Activated T-cell treated with anti-CD3 and anti-CD28 coated beads, Interleukin-2, amount 50 U/mL, for 1 hour (primary cell): ENCODE data around the gene INSIG1.

Experiments used
- DNase-seq: peaks from one replicate; pipeline ENCODE4 v3.0.0-alpha.2; 2020

INSIG1 gene

DNA sequence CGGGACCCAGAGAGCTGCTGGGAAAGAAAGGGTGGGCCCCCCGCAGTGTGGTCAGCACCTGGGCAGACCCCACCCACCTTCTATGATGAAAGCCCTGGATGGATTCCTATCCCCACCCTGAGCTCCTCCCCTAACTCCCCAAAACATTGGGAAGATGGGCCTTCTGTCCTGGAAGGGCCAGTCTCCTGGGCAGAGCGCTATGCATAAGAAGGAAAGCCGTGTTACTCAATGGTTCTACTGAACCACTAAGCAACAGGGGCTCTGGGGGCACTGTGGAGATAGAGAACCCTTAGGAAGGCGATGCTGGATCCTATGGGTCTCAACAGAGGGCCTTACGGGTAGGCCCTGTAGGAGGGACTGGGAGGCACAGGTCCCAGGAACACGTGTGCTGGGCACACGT is 30.7 kb upstream of the INSIG1 start:
- no peak for DNase-seq

DNA sequence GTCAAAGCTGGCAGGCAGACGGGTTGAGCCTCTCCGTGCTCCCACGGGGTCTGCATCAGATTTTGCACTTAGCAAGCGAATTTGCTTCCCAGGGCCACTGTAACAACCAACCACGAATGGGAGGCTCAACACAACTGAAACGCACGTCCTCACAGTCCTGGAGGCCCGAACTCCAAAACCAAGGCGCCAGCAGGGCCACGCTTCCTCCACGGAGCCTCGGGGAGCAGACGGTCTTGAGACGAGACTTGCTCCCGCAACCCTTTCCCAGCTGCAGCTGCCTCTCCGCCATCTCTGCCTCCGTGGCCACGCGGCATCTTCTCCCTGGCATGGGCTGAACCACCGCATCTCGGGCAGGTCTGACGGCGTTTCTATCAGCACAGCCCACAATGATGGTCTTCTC is 30.2 kb upstream of the INSIG1 start:
- DNase-seq = no peak

DNA sequence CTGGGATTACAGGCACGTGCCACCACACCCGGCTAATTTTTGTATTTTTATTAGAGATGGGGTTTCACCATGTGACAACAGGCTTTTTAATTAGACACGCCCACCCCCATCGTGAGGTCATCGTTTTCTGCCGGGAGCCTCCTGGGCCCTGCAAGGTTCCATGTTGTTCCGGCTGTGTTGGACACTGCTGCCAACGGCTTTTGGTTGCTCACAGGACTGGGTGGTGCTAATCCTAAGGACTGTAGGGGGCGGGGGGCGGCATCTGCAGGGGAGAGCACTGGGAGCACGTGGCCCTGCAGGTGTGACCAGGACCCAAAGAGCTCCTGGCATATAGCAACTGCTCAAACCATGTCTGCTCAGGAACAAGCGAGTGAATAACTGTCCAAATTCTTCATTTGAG is 29.5 kb upstream of the INSIG1 start:
- no peak for DNase-seq

- DNase-seq = no peak
Observed at GRCh38 chr7:155268921-155269650, 28.6 kb upstream of the INSIG1 start.

DNA sequence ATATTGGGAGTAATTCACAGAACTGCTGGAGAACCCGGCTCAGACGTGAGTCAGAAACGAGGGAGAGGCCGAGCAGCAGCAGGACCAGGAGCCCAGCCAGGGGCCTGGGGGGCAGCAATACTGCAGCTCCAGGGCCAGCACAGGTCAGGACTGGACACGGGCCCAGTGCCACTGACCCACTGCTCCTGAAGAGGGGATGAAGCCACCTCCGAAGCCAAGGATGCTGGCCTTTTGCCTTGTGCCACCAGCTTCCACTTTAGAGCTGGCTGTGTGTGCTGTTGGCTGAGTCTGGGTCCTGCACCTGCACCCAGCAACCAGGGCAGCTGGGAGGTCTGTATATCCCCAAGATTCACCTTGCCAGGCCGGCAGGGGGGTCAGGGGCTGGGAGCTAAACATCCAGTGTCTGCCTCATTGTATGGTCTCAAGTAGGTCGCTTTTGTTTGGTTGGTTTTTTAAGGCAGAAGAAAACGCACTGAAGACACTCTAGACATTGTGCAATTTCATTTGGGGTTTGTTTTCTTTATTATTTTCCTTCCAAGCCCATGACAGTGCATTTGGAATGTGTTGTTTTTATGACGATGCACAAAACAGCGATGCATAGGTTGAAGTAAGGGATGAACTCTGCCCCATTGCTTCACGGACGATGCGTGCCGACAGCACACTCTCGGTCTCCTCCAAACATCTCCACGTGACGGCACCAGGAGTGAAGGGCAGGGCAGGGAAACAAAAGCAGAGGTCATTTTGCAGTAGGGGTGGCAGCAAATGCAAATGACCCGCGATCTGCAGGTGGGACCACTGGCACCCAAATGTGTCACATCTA is 27.7 kb upstream of the INSIG1 start:
- DNase-seq = no peak

- no peak for DNase-seq
Observed at GRCh38 chr7:155270861-155271260, 26.8 kb upstream of the INSIG1 start.

- DNase-seq = no peak
Observed at GRCh38 chr7:155274633-155275355, 22.9 kb upstream of the INSIG1 start.

GRCh38 chr7:155276042-155276799 is 21.5 kb upstream of the INSIG1 start:
- no peak for DNase-seq

DNA sequence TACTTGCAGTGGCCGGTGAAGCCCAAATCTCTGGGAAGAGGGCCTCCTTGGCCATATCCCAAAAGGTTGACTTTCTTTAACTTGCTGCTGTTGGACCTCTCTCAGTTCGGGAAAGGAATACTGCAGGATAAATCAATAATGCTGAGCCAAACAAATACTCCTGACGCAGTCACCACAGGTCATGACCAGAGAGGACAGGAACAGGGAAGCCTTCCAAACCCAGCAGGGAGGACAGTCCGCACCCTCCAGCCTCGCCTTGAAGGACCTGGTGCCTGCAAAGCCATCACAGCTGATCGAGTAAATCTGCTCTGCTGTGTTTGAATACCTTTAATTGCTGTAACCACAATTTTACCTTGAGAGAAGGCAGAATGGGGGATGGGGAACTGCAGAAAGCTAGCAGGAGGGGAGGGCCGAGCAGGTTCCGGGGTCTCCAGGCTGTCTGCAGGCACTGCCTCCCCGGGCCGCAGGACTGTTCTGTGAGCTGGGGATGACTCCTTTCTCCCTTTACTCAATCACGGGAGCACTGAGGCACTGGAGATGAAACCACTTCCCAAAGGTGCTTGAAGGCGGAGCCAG is 20.8 kb upstream of the INSIG1 start:
- DNase-seq = no peak

DNA sequence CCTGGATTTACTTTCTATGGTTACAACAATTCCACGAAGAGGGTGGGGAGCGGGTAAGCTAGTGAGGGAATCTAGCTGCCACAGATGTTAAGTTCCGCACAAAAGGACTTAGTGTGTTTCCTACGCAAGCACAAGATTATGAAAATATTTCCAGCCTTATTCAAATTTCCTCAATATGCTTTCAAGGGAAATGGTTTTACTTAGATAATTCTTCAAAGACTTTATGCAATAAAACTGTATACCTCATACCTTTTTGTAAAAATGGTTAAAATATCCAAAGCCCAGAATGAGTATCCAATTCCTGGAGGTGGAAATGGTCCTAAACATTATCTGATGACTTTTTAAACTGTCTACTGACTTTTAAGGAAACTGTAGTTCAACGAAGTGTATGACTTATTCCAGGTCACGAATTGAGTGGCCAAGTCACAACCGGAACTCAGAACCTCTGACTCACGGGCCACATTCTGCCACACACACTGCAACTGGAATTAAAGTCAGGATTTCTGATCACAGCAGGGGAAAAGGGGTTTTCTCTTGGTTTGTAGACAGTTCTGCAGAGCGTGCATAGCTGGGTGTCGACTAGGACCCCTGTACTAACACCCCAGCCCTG is 20.2 kb upstream of the INSIG1 start:
- no peak for DNase-seq

DNA sequence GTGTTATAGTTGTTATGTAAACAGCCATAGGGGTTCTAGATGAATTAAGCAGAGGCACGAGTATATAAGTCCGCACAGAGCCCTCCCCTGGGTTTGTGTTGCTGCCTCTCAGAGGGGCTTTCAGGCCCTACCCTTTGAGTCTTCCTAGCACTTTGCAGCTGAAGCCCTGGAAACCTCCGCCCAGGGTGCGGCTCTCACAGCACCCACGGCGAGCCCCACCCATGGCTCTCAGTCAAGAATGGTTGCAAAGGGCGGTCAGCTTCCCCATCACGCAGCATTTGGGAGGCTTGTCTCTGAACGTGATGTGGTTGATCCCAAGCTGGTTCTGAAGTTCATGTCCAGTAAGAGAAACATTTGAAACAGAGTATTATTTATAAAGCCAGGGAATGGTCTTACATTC is 18.8 kb upstream of the INSIG1 start:
- DNase-seq = no peak

GRCh38 chr7:155279787-155280445 is 17.8 kb upstream of the INSIG1 start:
- DNase-seq = no peak

- DNase-seq = no peak
Observed at GRCh38 chr7:155280446-155281397, 17.0 kb upstream of the INSIG1 start.

DNA sequence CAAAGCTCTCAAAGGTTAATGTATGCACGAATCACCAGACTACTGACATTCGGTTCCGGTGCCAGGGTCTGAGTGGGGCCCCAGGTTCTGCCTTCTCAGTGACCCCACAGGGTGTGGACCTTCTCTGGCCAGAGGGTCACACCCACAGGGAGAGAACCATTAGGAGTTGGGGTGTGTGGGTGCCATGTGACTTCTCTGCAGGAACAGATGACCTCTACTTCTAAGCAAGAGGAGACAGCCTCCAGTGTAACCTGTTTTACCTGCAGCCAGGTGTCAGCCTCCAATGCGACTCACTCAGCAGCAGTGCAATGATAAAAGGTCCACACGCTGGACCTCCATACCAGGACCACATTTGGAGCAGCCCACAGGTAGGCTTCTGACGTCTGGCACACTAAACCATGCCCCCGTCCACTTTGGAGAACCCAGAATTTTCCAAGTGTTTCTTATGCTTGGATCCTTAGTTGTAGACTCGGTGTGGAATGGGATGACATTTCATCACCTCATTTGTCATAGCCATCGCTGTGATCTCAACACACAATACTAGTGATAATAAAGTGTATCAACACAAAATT is 16.2 kb upstream of the INSIG1 start:
- DNase-seq = no peak

DNA sequence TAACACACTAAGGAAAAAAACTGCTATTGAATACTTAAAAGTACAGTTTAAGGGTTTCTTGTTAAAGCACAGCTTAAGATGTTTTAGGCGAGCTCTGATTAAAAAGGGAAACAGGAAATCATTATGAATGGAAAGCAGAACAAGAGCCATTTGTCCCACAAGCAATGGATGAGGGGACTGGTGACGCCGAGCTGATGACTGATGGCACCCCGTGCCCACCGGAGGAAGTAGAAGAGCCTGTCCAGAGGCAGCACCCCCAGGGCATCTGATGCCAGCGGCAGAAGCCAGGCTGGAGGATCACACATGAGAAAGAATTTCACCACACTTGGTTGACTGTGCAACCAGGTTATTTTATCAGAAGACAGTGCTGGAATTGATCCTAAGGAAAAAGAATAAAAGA is 15.0 kb upstream of the INSIG1 start:
- DNase-seq = no peak

DNA sequence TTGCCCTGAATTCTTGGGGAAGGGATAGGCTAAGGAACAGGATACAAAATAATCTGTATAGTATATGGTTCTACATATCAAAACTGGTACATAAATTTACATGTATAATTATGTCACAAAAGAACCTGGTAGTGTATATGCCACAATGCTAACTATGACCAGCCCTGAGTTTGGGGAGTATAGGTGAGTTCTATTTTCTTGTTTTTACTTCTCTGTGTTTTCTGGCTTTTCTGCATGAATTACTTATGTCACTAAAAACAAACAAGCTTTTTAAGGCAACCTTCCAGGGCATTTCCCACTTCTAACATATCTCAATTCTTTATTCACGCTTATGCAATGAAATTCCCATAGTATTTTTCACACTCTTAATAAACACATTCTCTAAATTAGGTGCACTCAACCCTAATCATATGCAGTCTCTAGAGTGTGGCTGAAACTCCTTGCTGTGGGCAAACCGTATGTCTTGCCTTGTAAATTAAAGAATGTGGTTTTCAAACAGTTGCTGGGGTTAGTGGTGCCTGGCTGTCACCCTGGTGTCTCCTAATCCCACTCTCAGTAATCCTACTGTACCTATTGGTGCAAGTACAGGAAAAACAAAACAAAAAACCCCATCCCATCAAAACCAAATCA is 14.0 kb upstream of the INSIG1 start:
- DNase-seq = no peak

DNA sequence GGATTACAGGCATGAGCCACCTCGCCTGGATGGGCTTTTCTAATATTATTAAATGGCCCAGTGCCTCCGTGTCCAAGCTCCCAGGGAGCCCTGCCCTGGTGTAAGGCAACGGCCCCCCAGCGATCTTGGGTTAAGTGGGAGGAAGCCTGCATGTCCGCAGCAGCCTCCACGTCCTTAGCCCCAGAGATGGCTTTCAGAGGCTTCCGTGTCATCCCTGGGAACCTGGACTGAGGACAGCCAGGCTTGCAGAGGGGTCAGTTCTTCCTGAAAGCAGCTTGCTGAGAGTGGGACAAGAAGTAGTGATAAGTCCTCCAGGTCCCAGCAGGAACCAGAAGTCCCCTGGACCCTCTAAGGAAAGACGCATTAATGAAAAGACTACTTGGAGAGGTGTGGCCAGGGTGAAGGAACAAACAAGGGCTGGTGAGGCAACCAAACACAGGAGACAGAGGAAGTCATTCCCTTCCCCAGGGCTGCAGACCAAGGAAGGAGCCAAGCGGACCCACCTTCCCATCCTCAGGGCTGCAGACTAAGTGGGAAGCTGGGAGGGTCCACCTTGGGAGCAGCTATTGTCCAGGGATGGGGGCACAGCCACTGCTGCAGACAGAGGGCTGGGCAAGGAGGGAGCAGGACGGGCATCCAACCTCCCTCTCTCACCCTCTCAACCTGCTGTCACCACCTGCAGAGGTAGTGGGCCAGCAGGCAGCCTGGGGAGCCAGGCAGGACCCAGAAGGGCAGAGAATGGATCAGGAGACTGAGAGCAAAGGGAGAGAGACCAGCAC is 13.0 kb upstream of the INSIG1 start:
- DNase-seq = no peak

DNA sequence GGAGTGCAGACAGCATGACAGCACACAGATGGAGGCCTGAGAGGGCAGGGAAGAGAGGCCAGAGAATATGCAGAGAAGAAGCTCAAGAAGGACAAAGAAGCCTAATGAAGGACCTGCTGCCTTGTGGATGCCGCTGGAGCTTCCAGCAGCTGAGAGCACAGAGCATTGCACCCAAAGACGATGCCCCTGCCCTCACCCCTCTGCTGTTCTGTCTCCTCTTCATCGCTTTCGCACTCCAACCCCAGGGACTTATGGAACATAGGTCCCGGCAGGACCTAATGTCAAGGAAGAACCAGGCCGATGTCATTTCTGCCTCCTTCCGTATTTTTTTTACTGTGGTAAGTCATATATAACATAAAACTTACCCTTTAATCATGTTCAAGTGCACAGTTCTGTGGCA is 12.3 kb upstream of the INSIG1 start:
- DNase-seq = no peak

DNA sequence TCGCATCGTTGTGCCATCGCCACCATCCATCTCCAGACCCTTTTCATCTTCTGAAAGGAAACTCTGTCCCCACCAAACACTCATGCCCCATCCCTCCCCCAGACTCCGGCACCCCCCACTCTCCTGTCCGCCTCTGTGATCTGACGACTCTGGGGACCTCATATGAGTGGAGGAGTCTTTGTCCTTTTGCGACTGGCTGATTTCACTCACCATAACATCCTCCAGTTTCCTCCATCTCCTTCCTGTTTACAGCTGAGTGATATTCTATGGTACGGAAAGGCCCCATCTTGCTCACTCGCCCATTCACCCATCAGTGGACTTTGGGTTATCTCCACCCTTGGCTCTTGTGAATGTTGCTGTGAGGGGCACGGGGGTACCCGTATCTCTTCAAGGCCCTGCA is 11.8 kb upstream of the INSIG1 start:
- no peak for DNase-seq
